HG02840 (cell line): ENCODE measurements around the gene RAMP3.
"Not testable (repeated sequence)": the region's sequence is repeated elsewhere in the genome, so short reads cannot be mapped to it uniquely, and the experiment has no call there.

Experiments
- ATAC-seq: cut with Tn5 transposase; IDR thresholded peaks from one replicate; pipeline ENCODE4 v1.9.1; 2021; ENCODE audit warnings: mild to moderate bottlenecking, moderate library complexity, moderate number of reproducible peaks; ENCODE audit not compliant: unreplicated experiment, low FRiP score

The RAMP3 gene

DNA sequence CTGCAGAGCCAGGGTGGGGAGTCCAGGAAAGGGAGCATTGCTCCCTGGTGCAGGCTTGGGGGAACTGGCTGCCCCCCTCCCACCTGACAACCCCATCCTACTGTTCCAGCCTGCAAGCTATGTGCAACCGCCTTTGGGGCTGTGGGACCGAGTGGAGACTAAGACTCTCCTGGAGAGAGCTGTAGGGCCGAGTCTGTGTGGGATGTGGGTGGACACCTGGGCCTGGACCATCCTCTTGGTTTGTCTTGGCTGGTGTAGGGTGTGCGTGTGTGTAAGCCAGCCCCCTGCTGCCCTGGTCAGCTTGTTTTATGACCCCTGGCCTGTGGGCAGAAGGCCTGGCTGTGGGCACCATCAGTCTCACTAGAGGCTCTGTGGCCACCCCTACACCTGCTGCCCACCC, 1.6 kb upstream of the RAMP3 start:
- no peak for ATAC-seq

GRCh38 chr7:45156516-45157272, 897 bp upstream of the RAMP3 start:
- ATAC-seq, result no peak

- ATAC-seq, result no peak
These were observed 322 bp upstream of the RAMP3 start for GRCh38 chr7:45157286-45157652.

DNA sequence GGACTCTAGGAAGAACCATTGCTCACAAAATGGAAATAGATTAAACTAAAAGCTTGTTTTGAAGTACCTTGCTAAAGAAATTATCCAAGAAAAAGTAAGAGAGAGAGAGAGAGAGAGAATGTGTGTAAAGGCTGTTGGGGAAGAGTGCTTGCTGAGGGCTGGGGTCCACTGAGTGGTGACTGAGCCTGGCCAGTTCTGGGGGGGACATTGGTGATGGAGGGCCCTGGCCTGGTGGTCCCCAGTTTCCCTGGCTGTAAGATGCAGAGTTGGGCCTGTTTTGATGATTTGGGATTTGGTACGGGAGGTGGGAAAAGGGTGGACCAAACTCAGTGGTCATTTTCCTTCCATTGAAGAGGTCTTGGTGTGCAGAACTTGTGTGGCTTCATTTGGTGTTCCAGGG, 880 bp downstream of the RAMP3 start:
- no peak for ATAC-seq

DNA sequence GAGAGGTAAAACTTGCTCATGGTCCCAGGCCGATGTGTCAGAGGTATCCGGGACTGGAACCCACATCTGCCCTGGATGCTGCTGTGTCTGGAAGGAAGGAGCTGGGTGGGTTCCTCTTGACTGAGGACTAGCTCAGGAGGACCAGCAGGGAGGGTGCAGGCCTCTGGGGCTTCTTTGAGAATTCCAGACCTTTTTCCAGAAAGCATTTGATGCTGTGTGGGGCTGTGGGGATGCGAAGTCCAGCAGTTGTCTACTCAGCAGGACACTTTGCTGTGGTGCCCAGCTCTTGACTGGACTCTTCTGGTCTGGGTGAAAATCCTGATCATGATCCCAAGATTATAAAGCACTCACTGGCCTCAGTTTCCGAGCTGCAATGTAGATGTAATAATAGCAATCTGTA, 1.7 kb downstream of the RAMP3 start:
- ATAC-seq, result no peak

DNA sequence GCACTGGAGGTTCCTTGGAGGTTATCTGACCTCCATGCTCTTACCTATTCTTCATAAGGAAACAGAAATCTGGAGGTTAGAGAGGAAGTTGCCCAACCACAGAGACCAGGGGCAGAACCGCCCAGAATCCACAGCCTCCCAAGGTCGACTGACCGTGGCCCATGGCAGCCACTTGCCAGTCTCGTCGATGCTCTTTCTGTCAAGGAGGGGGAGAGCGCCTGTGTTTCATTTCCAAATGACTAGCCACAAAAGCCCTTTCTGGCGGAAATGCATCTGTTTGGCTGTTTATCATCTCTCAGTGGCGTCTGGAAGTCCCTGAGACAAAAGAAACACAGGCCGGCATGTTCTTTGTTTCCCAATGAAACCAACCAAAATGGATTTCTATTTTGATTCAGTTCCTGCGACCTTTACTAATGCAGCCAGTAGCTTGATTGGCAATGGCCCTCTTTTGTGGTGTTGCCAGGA, 2.9 kb downstream of the RAMP3 start:
- ATAC-seq, result no peak

DNA sequence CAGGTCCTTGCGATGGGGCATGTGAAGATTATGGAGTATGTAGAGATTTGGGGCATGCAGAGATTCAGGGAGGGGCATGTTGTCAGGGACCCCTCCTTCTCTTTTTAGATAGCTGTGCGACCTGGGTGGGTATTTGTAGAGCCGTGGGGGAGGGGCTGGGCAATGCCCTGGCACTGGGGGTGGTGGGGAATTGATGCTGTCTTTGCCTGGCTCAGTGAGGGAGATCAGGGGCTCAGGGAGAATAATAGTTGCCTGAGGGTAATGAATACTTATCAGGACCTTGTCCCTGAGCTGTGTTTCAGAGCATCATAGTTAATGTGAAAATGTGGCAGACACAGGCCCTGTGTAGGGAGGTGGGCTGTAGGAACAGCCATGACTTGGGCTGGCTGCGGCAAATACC, 3.5 kb downstream of the RAMP3 start:
- no peak for ATAC-seq

GRCh38 chr7:45161842-45162241, 4.3 kb downstream of the RAMP3 start:
- ATAC-seq, result no peak

DNA sequence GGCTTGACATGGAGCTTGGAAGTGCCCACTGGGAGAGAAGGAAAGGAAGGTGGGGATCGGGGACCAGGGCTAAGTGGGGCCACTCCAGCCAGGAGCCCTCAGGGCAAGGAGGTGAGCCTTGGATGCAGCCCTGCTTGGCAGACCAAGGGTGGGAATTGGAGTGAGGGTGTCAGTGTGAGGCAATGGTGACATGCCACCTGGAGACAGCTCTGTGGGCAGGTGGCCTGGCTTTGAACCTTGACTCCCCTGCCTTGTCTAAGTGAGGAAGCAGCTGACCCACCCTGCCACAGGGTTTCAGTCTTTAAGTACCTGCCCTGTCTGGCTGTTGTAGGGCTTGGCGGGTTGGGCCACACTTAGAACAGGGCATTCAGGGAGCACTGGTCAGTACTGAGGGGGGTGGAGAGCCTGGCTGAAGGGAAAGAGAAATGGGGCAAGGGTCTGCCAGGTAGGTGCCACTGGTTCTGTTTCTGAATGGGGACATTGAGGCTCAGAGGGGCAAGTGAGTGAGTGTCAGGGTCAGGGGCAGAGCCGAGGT, 4.8 kb downstream of the RAMP3 start:
- no peak for ATAC-seq

DNA sequence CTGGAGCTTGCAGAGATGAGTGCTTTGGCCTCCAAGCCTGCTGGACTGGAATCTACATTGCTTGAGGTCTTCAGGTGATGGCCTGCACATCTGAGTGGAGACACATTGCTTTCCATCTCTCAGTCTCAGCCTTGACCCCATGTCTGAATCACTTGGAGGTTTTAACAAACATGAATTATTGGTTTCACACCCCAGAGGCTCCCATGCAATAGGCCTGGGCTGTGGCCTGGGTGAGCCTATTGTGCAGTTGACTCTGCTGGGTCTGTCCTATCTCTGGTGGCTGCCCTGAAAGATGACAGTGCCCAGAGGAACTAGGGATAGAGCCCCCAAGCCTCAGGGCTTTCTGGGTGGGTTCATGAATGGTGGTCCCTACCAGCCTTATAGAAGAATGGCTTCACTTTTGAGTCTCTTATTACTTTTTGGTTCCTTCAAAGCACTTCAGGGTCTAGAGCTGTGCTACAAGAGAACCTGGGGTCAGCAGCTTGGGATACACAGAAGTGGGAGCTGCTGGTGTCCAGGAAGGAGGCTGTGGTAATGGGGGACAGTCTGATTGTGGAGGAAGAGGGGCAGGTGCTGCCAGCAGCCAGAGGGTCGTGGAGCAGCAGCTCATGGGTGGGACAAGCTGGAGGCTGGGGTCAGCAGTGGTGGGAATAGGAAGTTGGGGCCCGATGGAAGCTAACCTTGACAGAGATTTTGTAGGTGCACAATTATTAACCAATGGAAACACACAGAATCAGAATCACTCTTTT, 5.5 kb downstream of the RAMP3 start:
- no peak for ATAC-seq

DNA sequence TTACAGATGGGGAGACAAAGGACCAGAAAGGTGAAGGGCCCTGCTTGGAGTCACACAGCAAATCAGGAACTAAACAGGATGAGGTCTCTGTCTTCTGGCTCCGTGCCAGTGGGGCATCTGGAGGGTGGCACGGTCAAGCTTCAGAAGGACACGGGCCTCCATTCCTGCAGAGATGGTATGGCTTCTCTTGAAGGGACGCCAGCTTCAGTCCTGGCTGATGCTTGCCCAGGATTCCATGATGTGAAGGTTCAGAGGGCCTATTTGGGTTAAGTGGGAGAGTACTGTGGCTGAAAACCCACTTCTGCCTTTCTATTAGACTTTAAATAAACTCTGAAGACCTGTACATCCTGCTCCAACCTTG, 6.1 kb downstream of the RAMP3 start:
- ATAC-seq, result no peak

GRCh38 chr7:45164271-45164670, 6.7 kb downstream of the RAMP3 start:
- not testable (repeated sequence) for ATAC-seq

- no peak for ATAC-seq
These were observed 8.3 kb downstream of the RAMP3 start for GRCh38 chr7:45165857-45166256.

GRCh38 chr7:45171946-45172345, 14.4 kb downstream of the RAMP3 start:
- ATAC-seq, result no peak

DNA sequence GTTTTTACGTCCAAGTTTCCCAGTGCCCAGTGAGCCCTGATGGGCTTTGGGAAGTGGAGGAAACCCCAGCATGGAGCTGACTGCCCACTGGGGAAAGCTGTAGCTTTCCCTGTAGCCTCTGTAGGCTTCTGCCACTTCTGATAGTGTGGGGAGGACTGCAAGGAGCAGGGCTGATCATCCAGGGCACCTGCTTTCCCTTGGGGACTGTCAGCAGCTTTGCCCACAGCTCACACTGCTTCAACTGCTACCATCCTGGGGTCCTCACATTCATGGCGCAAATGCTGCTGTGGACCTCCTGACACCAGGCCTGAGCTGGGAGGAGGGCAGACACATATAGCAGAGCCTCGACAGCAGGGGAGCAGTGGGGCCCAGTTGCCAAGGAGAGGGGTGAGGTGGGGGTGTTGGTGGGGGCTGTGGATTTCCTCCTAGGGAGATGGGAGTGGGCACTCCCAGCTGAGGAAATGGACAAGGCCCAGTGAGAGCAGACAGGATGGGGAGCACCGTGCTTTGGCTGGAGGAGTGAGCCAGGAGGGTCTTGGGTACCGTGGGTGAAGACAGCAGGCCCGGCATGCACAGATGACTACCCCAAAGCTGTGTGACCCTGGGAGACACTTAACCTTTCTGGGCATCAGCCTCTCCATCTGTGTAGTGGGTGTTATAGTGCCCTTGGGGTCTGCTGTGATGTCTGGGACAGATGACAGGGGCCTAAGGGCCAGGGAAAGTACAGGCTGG, 16.2 kb downstream of the RAMP3 start:
- ATAC-seq, result no peak

DNA sequence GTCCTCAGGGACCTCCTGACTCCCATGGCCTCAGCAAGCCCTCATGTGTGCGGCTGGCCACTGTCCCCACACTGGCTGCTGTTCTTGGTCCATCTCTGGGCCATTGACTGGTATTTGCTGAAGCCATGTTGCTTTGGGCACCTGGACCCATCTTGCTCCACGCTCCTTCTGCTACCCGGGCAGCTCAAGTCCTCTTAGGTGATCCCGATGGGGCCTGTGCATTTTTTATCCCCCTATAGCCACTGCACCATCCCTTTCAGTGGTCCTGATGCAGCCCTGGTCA, 16.7 kb downstream of the RAMP3 start:
- no peak for ATAC-seq

GRCh38 chr7:45174966-45175765, 17.6 kb downstream of the RAMP3 start:
- no peak for ATAC-seq

DNA sequence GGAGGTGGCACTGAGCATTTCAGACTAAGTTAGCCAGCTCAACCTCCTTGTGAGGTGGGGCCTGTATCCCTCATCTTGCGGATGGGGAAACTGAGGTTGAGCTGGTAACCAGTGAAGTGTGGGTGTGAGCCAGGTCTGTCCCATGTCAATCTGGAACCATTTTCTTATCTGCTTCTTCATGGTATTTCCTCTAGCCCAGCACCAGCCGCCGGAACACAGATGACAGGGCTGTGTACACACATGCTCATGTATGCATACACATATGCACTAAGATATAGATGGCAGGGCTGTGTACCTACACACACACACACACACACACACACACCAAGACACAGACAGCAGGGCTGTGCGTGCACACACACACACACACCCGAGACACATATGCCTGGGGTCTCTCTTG, 18.5 kb downstream of the RAMP3 start:
- ATAC-seq, result no peak

DNA sequence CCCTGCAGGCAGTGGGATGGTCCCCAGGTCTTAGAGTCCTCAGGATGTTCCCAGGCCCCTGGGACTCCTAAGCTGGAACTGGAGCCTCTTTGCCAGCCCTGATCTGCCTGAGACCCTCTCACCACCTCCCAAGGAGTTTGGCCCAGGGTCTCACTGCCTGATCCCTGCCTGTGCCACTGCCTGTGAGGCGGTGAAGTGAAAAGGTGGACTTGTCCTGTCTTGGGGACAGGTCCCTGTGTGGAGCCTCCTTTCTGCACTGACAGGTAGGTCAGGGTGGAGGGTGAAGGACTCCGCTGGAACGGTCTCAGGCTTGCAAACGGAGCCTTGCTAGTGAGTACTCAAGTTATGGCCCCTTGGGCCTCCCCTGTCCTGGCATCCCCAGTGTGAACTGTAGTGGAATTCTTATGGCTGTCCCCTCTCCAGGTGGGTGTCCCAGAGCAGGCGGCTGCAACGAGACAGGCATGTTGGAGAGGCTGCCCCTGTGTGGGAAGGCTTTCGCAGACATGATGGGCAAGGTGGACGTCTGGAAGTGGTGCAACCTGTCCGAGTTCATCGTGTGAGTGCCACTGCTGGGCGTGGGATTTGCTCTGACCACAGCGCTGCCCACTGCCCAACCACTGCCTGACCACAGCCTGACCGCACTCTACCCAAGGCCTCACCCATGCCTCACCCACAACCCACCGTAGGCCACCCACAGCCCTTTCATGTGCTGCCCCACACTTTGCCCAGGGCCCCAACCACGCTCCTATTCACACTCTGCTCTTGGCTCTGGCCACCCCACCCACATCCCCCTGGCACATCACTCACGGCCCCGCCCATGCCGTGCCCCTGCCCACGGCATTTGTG, 19.5 kb downstream of the RAMP3 start:
- no peak for ATAC-seq

GRCh38 chr7:45177801-45178200, 20.2 kb downstream of the RAMP3 start:
- no peak for ATAC-seq
